ENCODE measurements around the gene TES. TPM values are rescaled to one million over a fixed set of nuclear protein-coding genes. Genes with fewer than 3 reads are reported as not detected.

TES gene
- total RNA-seq, 1 donor from 2014 or later: 15.0 TPM

- Mint-ChIP-seq H3K4me3 (no peak overlapping the region), H3K27me3 (ENCODE audit: low read depth) (peaks cover 15% of the 10 kb centered on the region), H3K4me1 (no peaks in the 10 kb centered on the region), H3K36me3 (ENCODE audit: low read depth) (no peaks in the 10 kb centered on the region), H3K9me3 (no peaks in the 10 kb centered on the region), H3K27ac (ENCODE audit: unreplicated experiment) (no peak overlapping the region)
- TF ChIP-seq CTCF (conservative IDR thresholded peaks at IDR 0.05): no peak
- no peak for DNase-seq (ENCODE audit: low read depth, low spot score)
Measured at GRCh38 chr7:116165717-116166116, 44.6 kb upstream of the TES start.

- no peak for TF ChIP-seq CTCF (conservative IDR thresholded peaks at IDR 0.05)
- no peak for DNase-seq (ENCODE audit: low read depth, low spot score)
- H3K4me1 Mint-ChIP-seq: no peaks in the 10 kb centered on the region
- no peak overlapping the region for H3K4me3 Mint-ChIP-seq
- H3K27ac Mint-ChIP-seq (ENCODE audit: unreplicated experiment): no peak overlapping the region
- no peaks in the 10 kb centered on the region for H3K9me3 Mint-ChIP-seq
- H3K36me3 Mint-ChIP-seq (ENCODE audit: low read depth): no peaks in the 10 kb centered on the region
- peaks cover 20% of the 10 kb centered on the region for H3K27me3 Mint-ChIP-seq (ENCODE audit: low read depth)
Measured at GRCh38 chr7:116166156-116166555, 44.2 kb upstream of the TES start.

- H3K36me3 Mint-ChIP-seq (ENCODE audit: low read depth): no peaks in the 10 kb centered on the region
- no peak for DNase-seq (ENCODE audit: low read depth, low spot score)
- no peak overlapping the region for H3K27ac Mint-ChIP-seq (ENCODE audit: unreplicated experiment)
- no peak overlapping the region for H3K4me3 Mint-ChIP-seq
- H3K27me3 Mint-ChIP-seq (ENCODE audit: low read depth): peaks cover 30% of the 10 kb centered on the region
- no peaks in the 10 kb centered on the region for H3K9me3 Mint-ChIP-seq
- no peaks in the 10 kb centered on the region for H3K4me1 Mint-ChIP-seq
- no peak for TF ChIP-seq CTCF (conservative IDR thresholded peaks at IDR 0.05)
Measured at GRCh38 chr7:116167177-116167576, 43.2 kb upstream of the TES start.

- peaks cover 43% of the 10 kb centered on the region for H3K27me3 Mint-ChIP-seq (ENCODE audit: low read depth)
Measured at GRCh38 chr7:116169060-116169459, 41.3 kb upstream of the TES start.

GRCh38 chr7:116170180-116170579 lies 40.2 kb upstream of the TES start:
- no peak for DNase-seq (ENCODE audit: low read depth, low spot score)
- no peak for TF ChIP-seq CTCF (conservative IDR thresholded peaks at IDR 0.05)
- Mint-ChIP-seq H3K36me3 (ENCODE audit: low read depth) (peaks cover 5% of the 10 kb centered on the region), H3K9me3 (peaks cover 5% of the 10 kb centered on the region), H3K27me3 (ENCODE audit: low read depth) (peaks cover 43% of the 10 kb centered on the region), H3K4me3 (no peak overlapping the region), H3K4me1 (peaks cover 9% of the 10 kb centered on the region), H3K27ac (ENCODE audit: unreplicated experiment) (no peak overlapping the region)

More at GRCh38 chr7:116169060-116169459, 41.3 kb upstream of the TES start:
- Mint-ChIP-seq H3K4me3 (no peak overlapping the region), H3K36me3 (ENCODE audit: low read depth) (no peaks in the 10 kb centered on the region), H3K9me3 (no peaks in the 10 kb centered on the region), H3K27ac (ENCODE audit: unreplicated experiment) (no peak overlapping the region), H3K4me1 (peaks cover 9% of the 10 kb centered on the region)
- DNase-seq (ENCODE audit: low read depth, low spot score): no peak
- no peak for TF ChIP-seq CTCF (conservative IDR thresholded peaks at IDR 0.05)

- DNase-seq (ENCODE audit: low read depth, low spot score): no peak
- Mint-ChIP-seq H3K4me3 (no peak overlapping the region), H3K36me3 (ENCODE audit: low read depth) (peaks cover 8% of the 10 kb centered on the region), H3K4me1 (peaks cover 9% of the 10 kb centered on the region), H3K27me3 (ENCODE audit: low read depth) (peaks cover 43% of the 10 kb centered on the region), H3K9me3 (peaks cover 8% of the 10 kb centered on the region), H3K27ac (ENCODE audit: unreplicated experiment) (peak overlapping the region; percentile 22)
- TF ChIP-seq CTCF (conservative IDR thresholded peaks at IDR 0.05): no peak
Measured at GRCh38 chr7:116171094-116171493, 39.2 kb upstream of the TES start.
